Measurements from ENCODE around the gene PGBD5. TPM values are rescaled to one million over a fixed set of nuclear protein-coding genes. Genes with fewer than 3 reads are reported as not detected.

PGBD5 gene
- total and polyA plus RNA-seq, 9 of the 15 experiments (the other 6 are each of a cell fraction or from before 2014, with no cell fraction given), result under 0.01 to 0.40 (median 0.10) TPM; not detected in 3

GRCh38 chr1:230426246-230427093 lies at the start of gene PGBD5 (continued):
- TF ChIP-seq TSHZ1 (CRISPR knock-in tag; IDR thresholded peaks at IDR 0.05) (no peak), ZNF217 (CRISPR knock-in tag; IDR thresholded peaks at IDR 0.05) (no peak), UBTF (IDR thresholded peaks at IDR 0.05; ENCODE audit: borderline replicate concordance in 1 of 2, low read depth in 2 of 2, low read length in 2 of 2) (peak; percentile 31 to 88; a peak in 2 of 4 replicates), SOX6 (IDR thresholded peaks at IDR 0.05) (no peak), NEUROD1 (IDR thresholded peaks at IDR 0.05; ENCODE audit: borderline replicate concordance, low read depth, low read length, partially characterized antibody) (no peak), FIP1L1 (IDR thresholded peaks at IDR 0.05; ENCODE audit: low read depth, low read length, poor library complexity, severe bottlenecking) (no peak), ZC3H4 (CRISPR knock-in tag; IDR thresholded peaks at IDR 0.05; ENCODE audit: borderline replicate concordance) (no peak), TCF7L2 (IDR thresholded peaks at IDR 0.05; ENCODE audit: low read depth, low read length) (no peak), HDAC8 (tag; IDR thresholded peaks at IDR 0.05) (no peak), BCOR (IDR thresholded peaks at IDR 0.05) (no peak), DIDO1 (tag; IDR thresholded peaks at IDR 0.05; ENCODE audit: low read depth) (no peak), GTF2F1 (IDR thresholded peaks at IDR 0.05; ENCODE audit: low read depth, low read length) (no peak), FOXK1 (CRISPR knock-in tag; IDR thresholded peaks at IDR 0.05; ENCODE audit: borderline replicate concordance) (no peak), STAT6 (CRISPR knock-in tag; IDR thresholded peaks at IDR 0.05) (no peak), HDAC6 (IDR thresholded peaks at IDR 0.05; ENCODE audit: low read depth, low read length) (no peak), ZNF830 (CRISPR knock-in tag; IDR thresholded peaks at IDR 0.05) (no peak), RBM15 (IDR thresholded peaks at IDR 0.05; ENCODE audit: insufficient read depth, low read length) (no peak), NR2C1 (IDR thresholded peaks at IDR 0.05) (no peak), NR2C1 (tag; IDR thresholded peaks at IDR 0.05) (no peak)

Measured in K562 (cell line).